Liver (tissue), 9 donors: Measurements from ENCODE around the gene GDF2. TPM values are rescaled to one million over a fixed set of nuclear protein-coding genes. Genes with fewer than 3 reads are reported as not detected.

Source experiments
- DNase-seq: peaks from one replicate; pipeline ENCODE4 v3.0.0-alpha.2; 2017; ENCODE audit warnings: low spot score
- H3K27ac ChIP-seq, 2 donors: one replicate each; pipeline ENCODE4 v1.7.0; 2013; ENCODE audit warnings: inconsistent platforms in 2 of 2, low read length in 2 of 2, control low read depth in 1 of 2, low read depth in 1 of 2, mild to moderate bottlenecking in 1 of 2
- H3K27me3 ChIP-seq, 4 donors: one replicate each; pipeline versions ENCODE4 v1.6.1 to v1.7.0; 2013; ENCODE audit warnings: low read length in 3 of 4, inconsistent platforms in 1 of 4, mild to moderate bottlenecking in 1 of 4, moderate library complexity in 1 of 4; ENCODE audit not compliant: control insufficient read depth in 4 of 4, insufficient read depth in 4 of 4
- H3K36me3 ChIP-seq, 4 donors: one replicate each; pipeline versions ENCODE4 v1.6.1 to v1.7.0; 2013; ENCODE audit warnings: low read length in 3 of 4, mild to moderate bottlenecking in 3 of 4, low read depth in 1 of 4, moderate library complexity in 1 of 4; ENCODE audit not compliant: control insufficient read depth in 4 of 4, insufficient read depth in 3 of 4
- H3K4me1 ChIP-seq, 4 donors: one replicate each; pipeline versions ENCODE4 v1.6.1 to v1.7.0; 2013; ENCODE audit warnings: low read length in 3 of 4, mild to moderate bottlenecking in 3 of 4, moderate library complexity in 1 of 4; ENCODE audit not compliant: control insufficient read depth in 4 of 4, insufficient read depth in 4 of 4
- H3K4me3 ChIP-seq, 3 donors: one replicate each; pipeline versions ENCODE4 v1.6.1 to v1.7.0; 2013; ENCODE audit warnings: low read length in 3 of 3, control low read depth in 1 of 3, low read depth in 1 of 3, mild to moderate bottlenecking in 1 of 3
- H3K9ac ChIP-seq, 2 donors: one replicate each; pipeline ENCODE4 v1.7.0; 2013; ENCODE audit warnings: low read length in 2 of 2, mild to moderate bottlenecking in 2 of 2, moderate library complexity in 2 of 2, control low read depth in 1 of 2, low read depth in 1 of 2
- H3K9me3 ChIP-seq, 4 donors: one replicate each; pipeline versions ENCODE4 v1.6.1 to v1.7.0; 2013; ENCODE audit warnings: low read length in 3 of 4; ENCODE audit not compliant: control insufficient read depth in 4 of 4
- EGR1 ChIP-seq, 2 donors: IDR thresholded peaks; 2 replicates each; pipeline ENCODE4 v1.6.1; 2016 to 2018; ENCODE audit warnings: antibody characterized with exemption in 2 of 2, low read depth in 2 of 2
- FOXA2 ChIP-seq: IDR thresholded peaks from 2 replicates; pipeline ENCODE4 v1.6.1; 2016; ENCODE audit warnings: antibody characterized with exemption
- GABPA ChIP-seq, 2 donors: IDR thresholded peaks in 1 of 2; conservative IDR thresholded peaks in 1 of 2; 2 replicates each; pipeline ENCODE4 v1.6.1; 2016; ENCODE audit warnings: antibody characterized with exemption in 2 of 2, mild to moderate bottlenecking in 1 of 2, moderate library complexity in 1 of 2
- HNF4G ChIP-seq: IDR thresholded peaks from 2 replicates; pipeline ENCODE4 v1.6.1; 2016; ENCODE audit warnings: antibody characterized with exemption
- JUND ChIP-seq, 2 donors: IDR thresholded peaks; 2 replicates each; pipeline ENCODE4 v1.6.1; 2016; ENCODE audit warnings: antibody characterized with exemption in 2 of 2
- NR2F2 ChIP-seq: IDR thresholded peaks from 2 replicates; pipeline ENCODE4 v1.6.1; 2016; ENCODE audit warnings: antibody characterized with exemption
- RAD21 ChIP-seq, 2 donors: IDR thresholded peaks; 2 replicates each; pipeline ENCODE4 v1.6.1; 2016; ENCODE audit warnings: antibody characterized with exemption in 2 of 2, mild to moderate bottlenecking in 2 of 2
- RXRA ChIP-seq, 2 donors: IDR thresholded peaks; 2 replicates each; pipeline ENCODE4 v1.6.1; 2017 to 2018; ENCODE audit warnings: antibody characterized with exemption in 2 of 2, mild to moderate bottlenecking in 1 of 2
- SP1 ChIP-seq: IDR thresholded peaks from 2 replicates; pipeline ENCODE4 v1.6.1; 2018; ENCODE audit warnings: antibody characterized with exemption, mild to moderate bottlenecking
- YY1 ChIP-seq: IDR thresholded peaks from 2 replicates; pipeline ENCODE4 v1.6.1; 2016; ENCODE audit warnings: antibody characterized with exemption, mild to moderate bottlenecking
- ZBTB33 ChIP-seq: IDR thresholded peaks from 2 replicates; pipeline ENCODE4 v1.6.1; 2016; ENCODE audit warnings: antibody characterized with exemption
- WGBS: extraction: QIAGEN DNeasy Blood & Tissue Kit; methylation state at CpG from one replicate; pipeline ENCODE4 v1.1.7; 2013; 5-methylcytosine and 5-hydroxymethylcytosine counted together
- polyA plus RNA-seq, 2 donors: library from polyadenylated mRNA; stranded (reverse) in 1 of 2; unstranded in 1 of 2; fragments of 200-250 nt in 1 of 2; fragments of >200 nt in 1 of 2; fragmentation: Nextera tagmentation in 1 of 2; extraction: Ambion mirVana in 1 of 2; gene quantifications; one replicate each; pipeline versions ENCODE4 v1.2.1 to v1.2.3, GENCODE V29; 2013 to 2015
- total RNA-seq, 2 donors: library from RNA; depleted of rRNA; stranded (reverse); fragments of >200 nt; gene quantifications; one replicate each; pipeline ENCODE4 v1.2.3, GENCODE V29; 2014
- TF ChIP-seq, protein P1 (sequence below): IDR thresholded peaks from 2 replicates; pipeline ENCODE4 v1.6.1; 2016; ENCODE audit warnings: antibody characterized with exemption
- TF ChIP-seq, protein P2 (sequence below): IDR thresholded peaks from 2 replicates; pipeline ENCODE4 v1.6.1; 2016; ENCODE audit warnings: antibody characterized with exemption
- TF ChIP-seq, protein P3 (sequence below): fragments of 150-350 bp; IDR thresholded peaks from 2 replicates; pipeline ENCODE4 v1.5.1; 2017; ENCODE audit warnings: improper control_type of control experiment, low read depth, low read length; ENCODE audit not compliant: missing input control
- donor health status: healthy.
- donor health status: healthy.
- donor health status: healthy.
- donor health status: healthy.
- donor health status: healthy.

The GDF2 gene
- total and polyA plus RNA-seq, 4 donors = 5.6 to 26.9 (median 14.5) TPM

GRCh38 chr10:47370878-47371277, 48.6 kb downstream of the GDF2 start:
- Histone ChIP-seq H3K4me3 (no peak overlapping the region), H3K9ac (no peak overlapping the region), H3K27ac (no peak overlapping the region), H3K27me3 (peaks cover 0 to 3% (median 0%) of the 10 kb centered on the region in 4 donors), H3K4me1 (no peaks in the 10 kb centered on the region), H3K36me3 (no peaks in the 10 kb centered on the region), H3K9me3 (no peaks in the 10 kb centered on the region)
- TF ChIP-seq YY1 (no peak), JUND (IDR thresholded peaks at IDR 0.05) (no peak), SP1 (no peak), RXRA (IDR thresholded peaks at IDR 0.05) (no peak), FOXA2 (no peak), ZBTB33 (no peak), NR2F2 (no peak)
- TF ChIP-seq, protein P1, sequence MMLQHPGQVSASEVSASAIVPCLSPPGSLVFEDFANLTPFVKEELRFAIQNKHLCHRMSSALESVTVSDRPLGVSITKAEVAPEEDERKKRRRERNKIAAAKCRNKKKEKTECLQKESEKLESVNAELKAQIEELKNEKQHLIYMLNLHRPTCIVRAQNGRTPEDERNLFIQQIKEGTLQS = no peak
- TF ChIP-seq, protein P2, sequence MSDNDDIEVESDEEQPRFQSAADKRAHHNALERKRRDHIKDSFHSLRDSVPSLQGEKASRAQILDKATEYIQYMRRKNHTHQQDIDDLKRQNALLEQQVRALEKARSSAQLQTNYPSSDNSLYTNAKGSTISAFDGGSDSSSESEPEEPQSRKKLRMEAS = no peak
- 94% methylated on average over 7 of the region's 7 CpGs for WGBS
- DNase-seq = peak; percentile 31

- no peak overlapping the region for H3K4me3 ChIP-seq
- DNase-seq = peak; percentile 24
- H3K27me3 ChIP-seq = peaks cover 0 to 3% (median 0%) of the 10 kb centered on the region in 4 donors
- no peak overlapping the region for H3K27ac ChIP-seq
- WGBS = 85% methylated on average over 7 of the region's 7 CpGs
- no peaks in the 10 kb centered on the region for H3K9me3 ChIP-seq
- no peak overlapping the region for H3K9ac ChIP-seq
- no peaks in the 10 kb centered on the region for H3K4me1 ChIP-seq
- TF ChIP-seq RXRA (IDR thresholded peaks at IDR 0.05) = no peak
- TF ChIP-seq JUND (IDR thresholded peaks at IDR 0.05) = no peak
- no peak for TF ChIP-seq FOXA2
- TF ChIP-seq HNF4G = no peak
- TF ChIP-seq, protein P2 = no peak
- TF ChIP-seq EGR1 (IDR thresholded peaks at IDR 0.05; ENCODE audit: low read depth in 2 of 2) = no peak
- no peak for TF ChIP-seq RAD21 (IDR thresholded peaks at IDR 0.05)
- TF ChIP-seq, protein P3, sequence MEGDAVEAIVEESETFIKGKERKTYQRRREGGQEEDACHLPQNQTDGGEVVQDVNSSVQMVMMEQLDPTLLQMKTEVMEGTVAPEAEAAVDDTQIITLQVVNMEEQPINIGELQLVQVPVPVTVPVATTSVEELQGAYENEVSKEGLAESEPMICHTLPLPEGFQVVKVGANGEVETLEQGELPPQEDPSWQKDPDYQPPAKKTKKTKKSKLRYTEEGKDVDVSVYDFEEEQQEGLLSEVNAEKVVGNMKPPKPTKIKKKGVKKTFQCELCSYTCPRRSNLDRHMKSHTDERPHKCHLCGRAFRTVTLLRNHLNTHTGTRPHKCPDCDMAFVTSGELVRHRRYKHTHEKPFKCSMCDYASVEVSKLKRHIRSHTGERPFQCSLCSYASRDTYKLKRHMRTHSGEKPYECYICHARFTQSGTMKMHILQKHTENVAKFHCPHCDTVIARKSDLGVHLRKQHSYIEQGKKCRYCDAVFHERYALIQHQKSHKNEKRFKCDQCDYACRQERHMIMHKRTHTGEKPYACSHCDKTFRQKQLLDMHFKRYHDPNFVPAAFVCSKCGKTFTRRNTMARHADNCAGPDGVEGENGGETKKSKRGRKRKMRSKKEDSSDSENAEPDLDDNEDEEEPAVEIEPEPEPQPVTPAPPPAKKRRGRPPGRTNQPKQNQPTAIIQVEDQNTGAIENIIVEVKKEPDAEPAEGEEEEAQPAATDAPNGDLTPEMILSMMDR = no peak
- no peak for TF ChIP-seq GABPA (IDR thresholded peaks at IDR 0.05 in 1 of 2, conservative IDR thresholded peaks at IDR 0.05 in 1 of 2)
- TF ChIP-seq SP1 = no peak
- no peaks in the 10 kb centered on the region for H3K36me3 ChIP-seq
Observed at GRCh38 chr10:47371629-47372485, 49.6 kb downstream of the GDF2 start.
